Posterior vena cava (tissue), 2 donors: ENCODE data around the gene COG6. TPM values are rescaled to one million over a fixed set of nuclear protein-coding genes. Genes with fewer than 3 reads are reported as not detected.

Experiments
- DNase-seq: peaks from one replicate; pipeline ENCODE4 v3.0.0-alpha.2; 2020; ENCODE audit warnings: low spot score
- intact Hi-C, 2 donors: fragments of 100-400 bp; cut with DNase I; formaldehyde crosslinking; loops; one replicate each; pipeline versions ENCODE4 v1.14.1 to v1.14.2; 2022 to 2023
- total RNA-seq, 2 donors: library from RNA; stranded (reverse); fragmentation: NEBNext Ultra II Directional; extraction: Animal tissue kit (Norgen Biotek cat#: 25700); gene quantifications; one replicate each; pipeline ENCODE4 v1.2.1, GENCODE V29; 2021
- donor health status: DM: yes; HTN: yes; CAD: no.
- donor health status: DM: yes; HTN: yes; CAD: no.

Gene COG6
- total RNA-seq, 2 donors from 2014 or later = 47.7 to 54.4 TPM

DNA sequence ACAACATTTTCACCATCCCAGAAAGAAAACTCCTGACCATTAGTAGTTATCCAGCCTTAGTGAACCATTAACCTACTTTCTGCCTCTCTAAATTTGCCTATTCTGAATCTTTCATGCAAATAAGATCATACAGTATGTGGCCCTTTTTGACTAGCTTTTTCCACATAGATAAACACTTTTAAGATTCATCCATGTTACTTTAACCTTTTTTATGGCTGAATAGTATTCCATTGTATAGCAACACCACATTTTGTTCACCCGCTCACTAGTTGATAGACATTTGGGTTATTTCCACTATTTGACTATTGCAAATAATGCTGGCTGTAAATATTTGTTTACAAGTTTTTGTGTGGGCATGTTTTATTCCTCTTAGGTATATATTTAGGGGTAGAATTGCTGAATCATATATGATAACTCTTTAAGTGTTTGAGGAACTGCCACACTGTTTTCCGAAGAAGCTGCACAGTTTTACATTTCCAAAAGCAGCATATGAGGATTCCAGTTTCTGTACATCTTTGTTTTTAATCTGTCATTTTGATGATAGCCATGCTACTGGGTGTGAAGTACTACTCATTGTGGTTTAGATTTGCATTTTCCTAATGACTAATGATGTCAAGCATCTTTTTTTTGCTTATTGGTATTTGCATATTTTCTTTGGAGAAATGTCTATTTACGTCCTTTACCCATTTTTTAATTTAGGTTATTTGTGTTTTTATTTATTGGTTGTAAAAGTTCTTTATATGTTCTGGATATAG, 17.1 kb downstream of the COG6 start:
- intact Hi-C loops = loop anchor here in 1 of 2 donors (10.0 kb wide), 1 partner anchor 1012 kb away; no protein-coding TSS in a partner anchor
- no peak for DNase-seq

DNA sequence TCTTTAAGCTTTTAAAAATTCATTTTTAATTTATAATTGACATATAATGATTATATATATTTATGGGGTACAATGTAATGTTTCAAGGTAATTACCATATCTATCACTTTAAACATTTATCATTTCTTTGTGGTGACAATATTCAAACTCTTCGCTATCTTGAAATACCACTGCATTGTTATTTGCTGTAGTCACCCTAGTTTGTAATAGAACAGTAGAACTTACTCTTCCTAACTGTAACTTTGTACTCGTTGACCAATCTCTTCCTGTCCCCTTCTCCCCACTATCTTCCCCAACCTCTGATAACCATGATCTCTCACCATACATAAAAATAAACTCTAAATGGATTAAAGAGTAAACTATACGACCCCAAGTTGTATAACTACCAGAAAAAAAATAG, 20.4 kb downstream of the COG6 start:
- DNase-seq = no peak
- intact Hi-C loops = loop anchor here in 1 of 2 donors (10.0 kb wide), 1 partner anchor 1009 kb away; no protein-coding TSS in a partner anchor

DNA sequence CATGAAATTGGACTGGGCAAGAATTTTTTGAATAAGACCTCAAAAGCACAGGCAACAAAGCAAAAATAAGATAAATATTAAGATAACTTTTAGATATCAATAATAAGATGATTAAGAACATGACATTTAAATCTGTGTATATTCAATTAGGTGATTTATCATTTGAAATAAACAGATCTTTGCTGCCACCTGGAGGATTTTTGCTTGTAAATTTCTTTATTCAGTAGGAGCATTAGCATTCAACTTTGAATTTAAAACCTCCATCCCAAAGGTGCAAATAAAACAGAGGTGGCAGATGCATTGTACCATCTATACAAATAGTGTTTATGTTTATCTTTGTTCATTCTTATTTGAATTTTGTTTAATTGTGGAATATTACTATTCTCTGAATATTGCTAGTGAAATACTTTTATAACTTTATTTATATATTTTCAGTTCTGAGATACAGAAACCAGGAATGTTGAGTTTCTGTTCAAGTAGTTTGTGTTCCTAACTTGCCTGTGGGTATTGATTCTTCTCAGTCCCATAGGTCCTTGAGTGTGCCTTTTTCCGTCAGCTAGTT, 20.9 kb downstream of the COG6 start:
- no peak for DNase-seq
- intact Hi-C loops = loop anchor here in 1 of 2 donors (10.0 kb wide), 1 partner anchor 1008 kb away; no protein-coding TSS in a partner anchor

DNA sequence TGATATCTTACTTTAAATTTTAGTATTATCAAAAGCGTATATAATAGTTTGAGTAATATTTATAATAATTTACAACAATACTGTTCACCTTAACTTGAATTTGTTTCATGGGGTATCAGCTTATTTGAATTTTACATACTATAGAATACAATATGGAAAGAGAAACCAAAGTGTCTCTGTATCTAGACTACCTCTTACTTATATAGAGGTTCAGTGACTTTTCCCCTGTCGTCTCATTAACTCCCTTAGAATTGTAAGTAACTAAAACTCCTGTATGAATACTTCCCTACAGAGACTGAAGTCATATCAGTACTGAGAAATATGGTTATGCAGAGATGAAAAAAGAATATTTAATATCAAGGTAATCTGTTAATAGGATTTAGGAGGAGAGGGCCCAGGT, 26.8 kb downstream of the COG6 start:
- intact Hi-C loops = loop anchor here in 1 of 2 donors (10.0 kb wide), 1 partner anchor 1002 kb away; no protein-coding TSS in a partner anchor
- DNase-seq = no peak

DNA sequence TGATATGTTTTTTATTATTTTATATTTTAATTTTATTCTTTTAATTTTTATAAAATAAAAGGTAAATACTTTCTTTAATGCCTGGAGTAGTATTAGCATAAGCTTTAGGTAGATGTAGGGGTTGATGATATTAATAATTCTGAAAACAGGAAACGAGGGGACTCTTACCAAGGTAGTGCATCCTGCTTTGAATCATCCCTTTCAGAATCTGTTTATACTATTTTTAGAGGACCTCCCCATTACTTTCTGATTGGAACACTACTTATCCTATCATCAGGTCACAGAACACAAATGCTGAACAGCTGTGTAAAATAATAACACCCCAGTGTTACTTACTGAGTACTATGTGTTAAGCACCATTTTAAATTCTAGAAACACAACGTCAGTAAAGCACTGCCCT, 27.3 kb downstream of the COG6 start:
- intact Hi-C loops = loop anchor here in 1 of 2 donors (10.0 kb wide), 1 partner anchor 1002 kb away; no protein-coding TSS in a partner anchor
- no peak for DNase-seq

DNA sequence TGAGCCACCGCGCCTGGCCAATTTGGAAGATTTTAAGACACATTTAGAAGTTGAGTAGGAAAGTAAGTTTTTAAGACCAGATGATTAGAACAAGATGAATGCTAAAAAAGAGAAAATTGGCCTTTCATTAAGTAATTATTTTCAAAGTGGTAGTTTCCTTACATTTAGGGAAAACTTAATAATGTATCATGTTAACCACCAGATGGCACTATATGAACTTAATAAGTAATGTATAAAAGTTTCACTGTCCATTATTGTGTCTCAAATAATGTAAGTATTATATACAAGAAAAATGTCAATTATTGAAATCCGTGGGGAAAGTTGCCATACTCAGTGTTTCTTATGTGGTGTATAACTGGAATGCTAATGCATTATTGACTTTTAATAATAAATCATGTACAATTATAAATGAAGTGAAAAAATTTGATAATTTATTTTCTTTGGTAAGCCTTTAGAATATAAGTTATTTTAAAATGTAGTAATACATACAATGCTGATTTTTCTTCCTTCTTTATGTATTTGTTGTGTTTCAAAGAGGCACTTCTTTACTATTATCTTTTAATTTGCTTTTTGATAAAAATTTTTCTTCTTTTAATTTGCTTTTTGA, 29.2 kb downstream of the COG6 start:
- intact Hi-C loops = loop anchor here in 1 of 2 donors (10.0 kb wide), 1 partner anchor 1000 kb away; no protein-coding TSS in a partner anchor
- DNase-seq = no peak

DNA sequence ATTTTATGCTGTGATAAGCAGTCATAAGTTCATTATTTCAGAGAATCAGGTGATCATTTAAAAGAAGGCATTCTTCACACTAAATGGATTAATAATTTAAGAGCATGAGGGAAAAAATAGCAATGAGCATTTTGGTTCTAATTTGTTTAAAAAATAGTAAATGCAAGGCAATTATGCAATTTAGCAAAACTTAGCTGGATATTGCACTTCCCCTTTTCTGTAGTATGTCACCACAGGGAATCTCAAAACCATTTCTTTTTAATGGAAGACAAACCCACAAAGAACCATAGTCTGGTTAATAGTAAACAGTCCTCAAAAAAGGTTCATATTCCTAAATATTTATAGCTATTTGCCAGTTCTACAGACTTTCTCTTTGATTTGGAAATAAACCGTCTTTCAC, 30.2 kb downstream of the COG6 start:
- intact Hi-C loops = loop anchor here in 1 of 2 donors (10.0 kb wide), 1 partner anchor 999 kb away; no protein-coding TSS in a partner anchor
- DNase-seq = no peak

DNA sequence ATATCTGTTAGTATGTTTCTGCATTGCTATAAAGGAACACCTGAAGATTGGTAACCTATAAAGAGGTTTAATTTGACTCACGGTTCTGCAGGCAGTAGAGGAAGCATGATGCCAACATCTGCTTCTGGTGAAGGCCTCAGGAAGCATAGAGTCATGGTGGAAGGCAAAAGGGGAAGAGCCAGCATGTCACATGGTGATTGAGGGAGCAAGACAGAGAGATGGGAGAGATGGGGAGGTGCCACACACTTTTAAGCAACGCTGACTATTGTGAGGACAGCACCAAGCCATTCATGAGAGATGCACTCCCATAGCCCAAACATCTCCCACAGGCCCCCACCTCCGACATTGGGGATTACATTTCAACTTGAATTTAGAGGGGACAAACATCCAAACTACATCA, 32.8 kb downstream of the COG6 start:
- no peak for DNase-seq
- intact Hi-C loops = loop anchor here in 1 of 2 donors (10.0 kb wide), 1 partner anchor 997 kb away; no protein-coding TSS in a partner anchor

DNA sequence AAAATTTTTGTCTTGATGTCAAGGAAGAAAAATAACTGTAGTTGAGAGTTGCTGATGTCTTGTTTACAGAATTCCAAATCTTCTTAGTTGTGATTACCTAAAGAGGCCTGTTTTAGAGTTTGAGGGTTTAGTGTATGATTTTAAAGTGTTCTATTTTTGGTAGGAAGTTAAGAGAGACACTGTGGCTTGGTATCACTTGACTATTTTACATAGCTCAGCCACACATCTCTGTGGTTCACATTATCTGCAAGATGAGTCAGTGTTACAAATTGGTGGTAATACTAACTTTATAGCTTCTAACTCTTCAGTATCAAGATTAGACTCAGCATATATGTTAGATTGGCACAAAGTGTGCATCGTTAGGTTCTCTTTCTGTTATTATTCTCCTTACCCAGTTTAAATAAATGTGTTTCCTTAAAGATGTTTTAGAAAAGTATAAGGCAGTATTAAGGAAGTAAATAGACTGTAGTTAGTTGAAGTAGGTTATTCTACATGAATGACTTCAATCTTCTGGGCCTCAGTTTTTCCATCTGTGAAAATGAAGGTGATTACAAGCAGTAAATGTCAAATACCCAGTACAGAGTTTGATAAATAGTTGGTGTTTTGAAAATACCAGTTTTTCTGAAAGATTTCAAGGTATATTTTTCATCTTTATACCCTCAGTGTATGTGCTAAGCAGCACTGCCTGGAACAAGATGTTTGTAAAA, 33.4 kb downstream of the COG6 start:
- intact Hi-C loops = loop anchor here in 1 of 2 donors (10.0 kb wide), 1 partner anchor 996 kb away; no protein-coding TSS in a partner anchor
- no peak for DNase-seq

DNA sequence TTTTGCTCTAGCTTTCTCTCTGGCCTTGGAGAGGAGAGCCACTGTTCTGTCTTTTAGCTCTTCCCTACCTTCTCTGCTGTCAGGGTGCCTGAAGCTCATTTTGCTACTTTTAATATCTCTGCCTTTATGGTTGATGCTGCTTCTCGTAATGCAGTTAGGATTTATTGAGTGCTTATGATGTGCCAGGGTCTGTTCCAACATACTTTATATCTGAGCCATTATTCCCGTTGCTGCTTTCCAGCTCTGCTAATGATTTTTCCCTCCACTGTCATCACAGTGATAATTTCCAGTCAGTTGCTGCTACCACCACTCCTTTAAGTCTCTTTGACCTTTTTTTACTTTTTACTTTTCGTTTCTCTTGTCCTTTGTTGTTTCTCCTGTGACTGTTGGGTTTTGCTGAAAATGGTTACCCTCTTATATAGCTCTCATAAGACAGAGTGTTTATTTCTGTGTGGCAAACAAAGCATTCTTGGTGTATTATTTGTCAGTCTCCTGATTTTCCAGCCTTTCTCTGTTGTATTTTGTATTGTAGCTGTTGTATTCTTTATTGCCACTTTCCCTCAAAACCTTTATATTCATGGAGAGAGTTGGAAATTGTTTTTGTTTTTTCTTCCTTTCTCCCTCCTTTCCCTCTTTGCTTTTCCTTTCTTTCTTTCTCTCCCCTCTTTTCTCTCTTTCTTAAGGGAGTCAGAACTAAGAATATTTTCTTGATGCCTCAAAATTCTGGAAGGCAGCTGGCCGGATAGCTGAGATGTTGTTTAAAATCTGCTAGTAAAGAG, 37.4 kb downstream of the COG6 start:
- intact Hi-C loops = no loop called here

DNA sequence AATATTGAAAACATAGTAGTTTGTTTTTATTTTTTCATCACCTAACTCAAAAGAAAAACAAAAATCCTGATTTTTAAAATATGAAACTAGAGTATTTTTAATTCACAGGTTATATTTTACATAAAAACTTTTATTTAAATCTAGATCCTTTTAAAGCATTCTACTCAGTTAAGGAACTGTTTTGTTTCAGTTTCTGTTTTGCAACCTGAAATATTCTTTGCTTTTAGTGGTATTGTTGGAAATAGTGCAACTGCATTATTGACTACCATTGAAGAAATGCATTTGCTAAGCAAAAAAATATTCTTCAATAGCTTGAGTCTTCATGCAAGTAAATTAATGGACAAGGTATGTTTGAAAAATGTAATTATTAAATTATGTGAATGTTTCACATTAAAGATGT, 43.8 kb downstream of the COG6 start:
- intact Hi-C loops = no loop called here
- no peak for DNase-seq

More for the DNA sequence above, 37.4 kb downstream of the COG6 start:
- DNase-seq = no peak

DNA sequence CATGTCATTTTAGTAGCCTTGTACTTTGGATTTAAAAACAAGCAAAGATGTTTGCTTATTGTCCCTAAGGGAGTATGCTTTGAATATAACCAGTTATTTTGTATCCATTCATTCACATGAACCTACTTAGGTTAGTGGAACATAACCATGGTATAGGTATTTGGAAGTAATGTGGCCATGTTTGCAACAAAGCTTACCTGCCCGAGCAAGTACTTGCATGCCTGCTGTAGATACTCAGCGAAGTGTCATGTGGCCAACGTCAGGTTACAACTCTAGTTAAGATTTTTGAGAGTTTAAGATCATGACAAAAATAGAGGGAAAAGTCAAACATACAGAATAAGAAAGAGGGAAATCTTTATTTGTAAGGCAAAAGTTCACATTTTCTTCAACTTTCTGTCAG, 57.2 kb downstream of the COG6 start:
- no peak for DNase-seq
- intact Hi-C loops = no loop called here

DNA sequence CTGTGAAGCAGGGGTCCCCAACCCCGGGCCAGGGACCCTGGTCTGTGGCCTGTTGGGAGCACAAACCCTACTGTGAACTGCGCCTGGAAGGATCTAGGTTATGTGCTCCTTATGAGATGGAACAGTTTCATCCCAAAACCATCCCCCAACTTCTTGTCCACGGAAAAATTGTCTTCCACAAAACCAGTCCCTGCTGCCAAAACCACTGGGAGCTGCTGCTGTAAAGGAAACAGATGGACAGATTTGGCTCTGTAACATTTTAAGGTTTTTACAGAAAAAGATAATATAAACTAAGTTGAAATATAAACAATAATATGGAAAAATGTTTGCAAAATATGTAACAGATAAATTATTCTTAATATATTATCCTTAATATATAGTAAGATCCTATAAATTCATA, 73.7 kb downstream of the COG6 start:
- no peak for DNase-seq
- intact Hi-C loops = no loop called here

DNA sequence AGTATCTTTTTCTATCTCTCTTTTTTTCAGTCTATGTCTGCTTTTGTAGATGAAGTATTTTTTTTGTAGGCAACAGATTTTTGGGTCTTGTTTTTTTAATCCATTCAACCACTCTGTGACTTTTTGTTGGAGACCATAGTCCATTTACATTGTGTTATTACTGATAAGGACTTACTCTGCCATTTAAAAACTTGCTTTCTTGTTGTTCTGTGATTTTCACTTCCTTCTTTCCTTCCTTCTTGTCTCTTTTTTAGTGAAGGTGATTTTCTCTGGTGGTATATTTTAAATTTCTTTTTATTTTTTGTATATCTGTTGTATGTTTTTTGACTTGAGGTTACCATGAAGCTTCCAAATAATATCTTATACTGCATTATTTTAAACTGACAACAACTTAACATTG, 79.5 kb downstream of the COG6 start:
- intact Hi-C loops = no loop called here
- DNase-seq = no peak

DNA sequence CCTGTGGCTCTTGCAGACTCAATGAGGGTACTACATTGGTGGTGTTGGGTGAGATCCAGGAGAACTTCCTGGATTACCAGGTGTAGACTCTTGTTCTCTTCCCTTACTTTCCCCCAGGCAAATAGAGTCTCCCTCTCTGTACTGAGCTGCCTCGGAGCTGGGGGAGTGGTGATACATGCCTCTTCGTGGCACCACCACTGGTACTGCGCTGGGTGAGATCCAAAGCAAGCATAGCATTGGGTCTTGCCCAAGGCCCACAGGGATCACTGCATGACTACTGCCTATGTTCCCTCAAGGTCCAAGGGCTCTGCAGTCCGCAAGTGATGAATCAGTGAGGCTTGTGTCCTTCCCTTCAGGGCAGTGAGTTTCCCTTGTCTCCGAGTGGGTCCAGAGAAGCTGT, 81.6 kb downstream of the COG6 start:
- intact Hi-C loops = no loop called here
- DNase-seq = no peak

DNA sequence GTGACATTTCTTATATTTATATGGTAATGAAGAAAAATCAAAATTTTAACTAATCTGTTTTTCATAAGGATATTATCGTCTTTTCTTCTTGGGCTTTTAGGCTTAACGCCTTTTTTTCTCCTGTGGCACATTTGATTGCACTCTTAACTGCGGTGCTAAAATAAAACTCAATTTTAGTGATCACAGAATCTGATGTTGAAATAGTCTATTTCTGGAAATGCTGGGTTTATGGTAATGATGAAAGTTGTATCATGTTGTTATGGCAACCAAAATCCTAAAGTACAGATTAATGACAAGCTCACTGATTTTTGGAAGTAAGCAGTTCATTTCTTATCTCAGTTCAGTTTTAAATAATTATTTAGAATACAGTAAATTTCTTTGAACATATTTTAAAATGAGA, 85.3 kb downstream of the COG6 start:
- intact Hi-C loops = no loop called here
- no peak for DNase-seq

DNA sequence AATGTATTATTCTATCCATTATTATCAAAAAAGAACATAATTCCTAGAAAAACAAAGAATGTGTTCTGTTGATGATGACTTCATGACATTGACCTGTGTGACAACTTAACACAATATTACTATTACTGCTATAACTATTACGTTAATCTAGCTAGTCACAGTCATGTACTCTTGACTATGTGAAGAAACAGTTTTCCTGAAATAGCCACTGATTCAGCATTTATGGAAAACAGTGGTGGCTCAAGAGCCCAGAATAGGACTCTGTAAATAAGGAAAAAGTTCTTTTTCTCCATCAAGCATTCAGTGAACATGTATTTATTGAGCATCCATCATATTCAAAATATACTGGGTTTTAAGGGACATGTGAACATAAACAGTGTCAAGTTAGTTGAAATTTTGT, 93.5 kb downstream of the COG6 start:
- intact Hi-C loops = no loop called here
- no peak for DNase-seq

DNA sequence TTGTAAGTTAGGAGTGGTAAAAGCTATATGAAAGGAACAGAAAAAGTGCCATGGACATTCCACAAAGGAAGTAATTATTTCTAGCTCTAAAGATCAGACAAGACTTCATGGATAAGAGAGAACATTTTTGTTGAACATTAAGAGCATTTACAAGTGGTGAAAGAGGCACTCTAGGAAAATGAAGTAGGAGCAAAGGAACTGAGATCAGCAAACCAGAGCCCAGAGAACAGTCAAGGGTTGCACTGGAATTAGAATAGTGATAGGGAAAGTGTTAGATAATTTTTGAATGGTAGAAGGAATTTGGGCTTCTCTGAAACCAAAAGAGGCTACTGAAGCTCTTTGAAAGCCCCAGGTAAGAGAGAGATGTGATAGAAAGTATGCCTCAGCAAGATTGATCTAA, 94.1 kb downstream of the COG6 start:
- intact Hi-C loops = no loop called here
- no peak for DNase-seq

DNA sequence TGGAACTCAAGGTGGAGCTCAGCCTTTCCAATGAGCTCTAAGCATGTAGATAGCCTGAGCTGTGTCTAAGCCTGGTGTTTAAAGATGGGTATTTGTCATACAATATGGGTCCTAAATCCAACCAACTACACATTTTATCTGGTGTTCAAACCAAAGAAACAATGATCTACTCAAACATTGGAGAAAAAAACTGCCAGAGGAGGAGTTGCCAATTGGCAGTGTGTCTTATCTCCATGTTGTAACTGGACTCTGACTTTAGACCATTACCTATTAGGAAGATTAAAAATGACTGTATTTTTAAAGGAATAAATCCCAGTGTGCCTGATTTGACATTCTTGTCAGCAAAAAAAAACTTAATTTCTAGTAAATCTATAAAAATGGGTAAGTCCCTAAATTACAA, 96.3 kb downstream of the COG6 start:
- intact Hi-C loops = no loop called here
- no peak for DNase-seq
